H1 (cell line): ENCODE measurements around the gene ECPAS. TPM values are rescaled to one million over a fixed set of nuclear protein-coding genes. Genes with fewer than 3 reads are reported as not detected.

Source experiments
- CTCF ChIA-PET: fragments of 300-600 bp; sonication (Branson Sonifier 250); formaldehyde crosslinking; loops from one replicate; lab custom pipeline; 2021; ENCODE audit not compliant: partially characterized antibody; lab: Charles Lee
- POLR2A ChIA-PET: fragments of 300-600 bp; sonication (Branson Sonifier 250); formaldehyde crosslinking; loops from one replicate; lab custom pipeline; 2021; ENCODE audit warnings: inconsistent platforms; ENCODE audit not compliant: partially characterized antibody; lab: Charles Lee
- DNase-seq, 2 experiments: peaks; one replicate each; pipeline versions ENCODE4 v3.0.0 to v3.0.0-alpha.2; 2010 to 2022; ENCODE audit warnings: low spot score in 2 of 2, low read depth in 1 of 2, mixed read lengths in 1 of 2
- FAIRE-seq: peaks from 2 replicates; lab custom pipeline; 2011; peaks lifted over from hg19 to GRCh38; lab: Jason Lieb, UNC
- H2AFZ ChIP-seq: 2 replicates; pipeline ENCODE4 v1.8.1; 2012; ENCODE audit warnings: low read length, inconsistent platforms
- H2AK5ac ChIP-seq: 2 replicates; pipeline ENCODE4 v1.6.1; 2013; ENCODE audit warnings: low read depth, low read length
- H2BK120ac ChIP-seq: replicated peaks from 2 replicates; pipeline ENCODE3; 2013; ENCODE audit warnings: low read depth, low read length, inconsistent platforms
- H2BK12ac ChIP-seq: 2 replicates; pipeline ENCODE4 v1.6.1; 2013; ENCODE audit warnings: low read depth, low read length
- H2BK15ac ChIP-seq: 2 replicates; pipeline ENCODE4 v1.6.1; 2013; ENCODE audit warnings: low read length
- H2BK20ac ChIP-seq: 2 replicates; pipeline ENCODE4 v1.6.1; 2013; ENCODE audit warnings: low read length
- H2BK5ac ChIP-seq: 2 replicates; pipeline ENCODE4 v1.6.1; 2013; ENCODE audit warnings: low read depth, low read length
- H3K14ac ChIP-seq: 2 replicates; pipeline ENCODE4 v1.6.1; 2013; ENCODE audit warnings: inconsistent platforms; ENCODE audit not compliant: insufficient read length
- H3K18ac ChIP-seq: 2 replicates; pipeline ENCODE4 v1.6.1; 2013; ENCODE audit warnings: low read length; ENCODE audit errors: extremely low read depth
- H3K23ac ChIP-seq: 2 replicates; pipeline ENCODE4 v1.6.1; 2013; ENCODE audit warnings: inconsistent platforms; ENCODE audit not compliant: insufficient read length
- H3K23me2 ChIP-seq: 2 replicates; pipeline ENCODE4 v1.6.1; 2013; ENCODE audit warnings: low read depth, low read length
- H3K27ac ChIP-seq: 2 replicates; pipeline ENCODE4 v1.6.1; 2011; ENCODE audit warnings: low read depth, low read length, inconsistent platforms
- H3K27me3 ChIP-seq, 4 experiments: replicated peaks in 1 of 4; 1 replicate in 1 of 4; 2 replicates in 3 of 4; pipeline versions ENCODE4 v1.6.1 to v1.8.1; 2011 to 2013; ENCODE audit warnings: low read length in 3 of 4, mild to moderate bottlenecking in 3 of 4, inconsistent platforms in 2 of 4, mixed read lengths in 2 of 4, moderate library complexity in 1 of 4; ENCODE audit not compliant: control insufficient read depth in 3 of 4, insufficient read depth in 3 of 4; ENCODE audit errors: extremely low read depth in 1 of 4
- H3K36me3 ChIP-seq, 4 experiments: 2 replicates each; pipeline versions ENCODE4 v1.6.1 to v1.8.1; 2011 to 2013; ENCODE audit warnings: mild to moderate bottlenecking in 4 of 4, low read length in 3 of 4, moderate library complexity in 2 of 4, control low read depth in 1 of 4, inconsistent platforms in 1 of 4; ENCODE audit not compliant: insufficient read depth in 4 of 4, control insufficient read depth in 2 of 4
- H3K4ac ChIP-seq: replicated peaks from 2 replicates; pipeline ENCODE3; 2013; ENCODE audit warnings: low read length, low read depth, mixed read lengths, inconsistent platforms; ENCODE audit not compliant: insufficient read length
- H3K4me1 ChIP-seq, 4 experiments: replicated peaks in 1 of 4; 1 replicate in 1 of 4; 2 replicates in 3 of 4; pipeline versions ENCODE4 v1.6.1 to v1.8.1; 2011 to 2013; ENCODE audit warnings: low read length in 3 of 4, inconsistent platforms in 2 of 4, mixed read lengths in 1 of 4; ENCODE audit not compliant: insufficient read depth in 4 of 4, control insufficient read depth in 3 of 4
- H3K4me2 ChIP-seq, 2 experiments: 2 replicates each; pipeline versions ENCODE4 v1.6.1 to v1.8.1; 2011 to 2013; ENCODE audit warnings: low read depth in 2 of 2, low read length in 2 of 2, control low read depth in 1 of 2, inconsistent platforms in 1 of 2, mild to moderate bottlenecking in 1 of 2; ENCODE audit not compliant: insufficient read depth in 1 of 2
- H3K4me3 ChIP-seq, 4 experiments: fragments of 200-600, 300-600 bp in 1 of 4; sonication (generic), shearing (Covaris generic), sonication (Bioruptor Twin) in 1 of 4; 2 replicates each; pipeline versions ENCODE4 v1.5.1 to v1.8.1; 2011 to 2016; ENCODE audit warnings: low read length in 4 of 4, low read depth in 3 of 4, control low read depth in 2 of 4, inconsistent platforms in 2 of 4, mild to moderate bottlenecking in 2 of 4, mixed read lengths in 1 of 4, moderate library complexity in 1 of 4; ENCODE audit not compliant: insufficient read depth in 2 of 4; ENCODE audit errors: extremely low read depth in 1 of 4
- H3K56ac ChIP-seq: replicated peaks from 2 replicates; pipeline ENCODE3; 2013; ENCODE audit warnings: low read depth, mild to moderate bottlenecking, mixed read lengths, low read length, inconsistent platforms; ENCODE audit not compliant: insufficient read length
- H3K79me1 ChIP-seq: 2 replicates; pipeline ENCODE4 v1.6.1; 2013; ENCODE audit warnings: low read depth, low read length, control low read depth
- H3K79me2 ChIP-seq, 2 experiments: 2 replicates each; pipeline versions ENCODE4 v1.6.1 to v1.8.1; 2012 to 2013; ENCODE audit warnings: low read length in 2 of 2, mild to moderate bottlenecking in 2 of 2, inconsistent platforms in 1 of 2; ENCODE audit not compliant: insufficient read depth in 2 of 2, control insufficient read depth in 1 of 2
- H3K9ac ChIP-seq, 4 experiments: replicated peaks in 1 of 4; 1 replicate in 1 of 4; 2 replicates in 3 of 4; pipeline versions ENCODE4 v1.6.1 to v1.8.1; 2011 to 2013; ENCODE audit warnings: low read depth in 3 of 4, low read length in 3 of 4, control low read depth in 2 of 4, mild to moderate bottlenecking in 2 of 4, moderate library complexity in 2 of 4, inconsistent platforms in 1 of 4; ENCODE audit errors: extremely low read depth in 1 of 4
- H3K9me3 ChIP-seq, 2 experiments: 2 replicates each; pipeline versions ENCODE4 v1.6.1 to v1.8.1; 2012 to 2013; ENCODE audit warnings: mild to moderate bottlenecking in 2 of 2, moderate library complexity in 2 of 2, control low read depth in 1 of 2, inconsistent platforms in 1 of 2, low read depth in 1 of 2, low read length in 1 of 2, mixed read lengths in 1 of 2; ENCODE audit not compliant: insufficient read depth in 2 of 2
- H4K20me1 ChIP-seq, 2 experiments: replicated peaks in 1 of 2; 2 replicates each; pipeline versions ENCODE3 to v1.8.1; 2011 to 2013; ENCODE audit warnings: inconsistent platforms in 2 of 2, low read length in 2 of 2, mild to moderate bottlenecking in 1 of 2; ENCODE audit not compliant: insufficient read depth in 2 of 2, control insufficient read depth in 1 of 2
- H4K5ac ChIP-seq: 2 replicates; pipeline ENCODE4 v1.6.1; 2013; ENCODE audit warnings: low read length, low read depth, mixed read lengths, inconsistent platforms; ENCODE audit not compliant: insufficient read length
- H4K8ac ChIP-seq: 2 replicates; pipeline ENCODE4 v1.8.0; 2013; ENCODE audit warnings: mild to moderate bottlenecking, moderate library complexity, low read length, inconsistent platforms; ENCODE audit not compliant: insufficient read depth; ENCODE audit errors: extremely low read depth
- H4K91ac ChIP-seq: replicated peaks from 2 replicates; pipeline ENCODE3; 2013; ENCODE audit warnings: low read length, mixed read lengths, inconsistent platforms; ENCODE audit not compliant: insufficient read length
- CHD1 ChIP-seq: IDR thresholded peaks from 2 replicates; pipeline ENCODE4 v1.6.1; 2012; ENCODE audit warnings: low read depth, low read length, improper control_type of control experiment
- CHD2 ChIP-seq: IDR thresholded peaks from 2 replicates; pipeline ENCODE4 v1.6.1; 2012; ENCODE audit warnings: low read length, improper control_type of control experiment
- E2F6 ChIP-seq: IDR thresholded peaks from 2 replicates; pipeline ENCODE4 v1.6.1; 2012; ENCODE audit warnings: inconsistent platforms
- FOSL1 ChIP-seq: IDR thresholded peaks from 2 replicates; pipeline ENCODE4 v1.6.1; 2011; ENCODE audit warnings: mild to moderate bottlenecking, low read depth, low read length, moderate library complexity; ENCODE audit not compliant: insufficient read depth
- GTF2F1 ChIP-seq: IDR thresholded peaks from 2 replicates; pipeline ENCODE4 v1.6.1; 2012; ENCODE audit warnings: low read depth, low read length, improper control_type of control experiment, borderline replicate concordance
- HDAC6 ChIP-seq: IDR thresholded peaks from one replicate; pipeline ENCODE4 v1.7.1; 2012; ENCODE audit warnings: low read depth, mild to moderate bottlenecking, inconsistent platforms, low read length, moderate library complexity
- MAX ChIP-seq: IDR thresholded peaks from 2 replicates; pipeline ENCODE4 v1.6.1; 2012; ENCODE audit warnings: inconsistent platforms
- RXRA ChIP-seq: IDR thresholded peaks from 2 replicates; pipeline ENCODE4 v1.6.1; 2011; ENCODE audit warnings: low read depth, mild to moderate bottlenecking, low read length, moderate library complexity; ENCODE audit not compliant: insufficient read depth
- SIX5 ChIP-seq: IDR thresholded peaks from 2 replicates; pipeline ENCODE4 v1.6.1; 2011; ENCODE audit warnings: mild to moderate bottlenecking, low read depth, low read length
- USF2 ChIP-seq: IDR thresholded peaks from 2 replicates; pipeline ENCODE4 v1.6.1; 2011; ENCODE audit warnings: low read length, improper control_type of control experiment
- WGBS, 2 experiments: shearing (Covaris generic) in 1 of 2; methylation state at CpG; one replicate each; pipeline versions ENCODE4 v1.1.6 to v1.1.7; 2013 to 2015; ENCODE audit warnings: low lambda C conversion rate in 2 of 2, mixed read lengths in 2 of 2, inconsistent platforms in 1 of 2, low coverage in 1 of 2, missing lambda C conversion rate in 1 of 2; ENCODE audit not compliant: insufficient replicate concordance in 2 of 2, insufficient coverage in 1 of 2, insufficient read length in 1 of 2; ENCODE audit errors: extremely low coverage in 1 of 2, missing lambda C conversion rate in 1 of 2; 5-methylcytosine and 5-hydroxymethylcytosine counted together
- polyA plus RNA-seq, 7 experiments: library from polyadenylated mRNA; depleted of rRNA in 3 of 7; stranded (reverse) in 5 of 7; unstranded in 2 of 7; fragments of >200 nt in 5 of 7; fragments of 200-250 nt in 2 of 7; gene quantifications; 1 replicate in 5 of 7; 2 replicates in 1 of 7; 4 replicates in 1 of 7; pipeline versions ENCODE4 v1.2.1 to v1.2.3, GENCODE V29; 2011 to 2013; ENCODE audit warnings: missing spikeins in 2 of 7, mixed read lengths in 2 of 7
- total RNA-seq: library from RNA; stranded (reverse); fragmentation: NEBNext Ultra II Directional; extraction: Animal tissue kit (Norgen Biotek cat#: 25700); gene quantifications from 2 replicates; pipeline ENCODE4 v1.2.1, GENCODE V29; 2021

ECPAS gene
- total and polyA plus RNA-seq, 2 of the 8 experiments (the other 6 are each of a cell fraction or from before 2014, with no cell fraction given): 20.9 to 131 TPM

- Histone ChIP-seq H3K4me2 (no peak overlapping the region), H3K14ac (no peak overlapping the region), H3K18ac (0 out of 2 replicates have a peak overlapping the region, but pooled peaks have one; percentile 11), H3K27me3 (no peaks in the 10 kb centered on the region), H3K4me1 (peaks cover 3 to 7% (median 5%) of the 10 kb centered on the region in 4 experiments; a peak in 5 of 7 replicates), H3K4ac (no peak overlapping the region), H2BK15ac (no peak overlapping the region), H3K9ac (no peak overlapping the region), H3K79me2 (peaks cover 0 to 34% of the 10 kb centered on the region in 2 experiments; a peak in 3 of 4 replicates), H2BK20ac (no peak overlapping the region), H2AFZ (no peak overlapping the region), H4K20me1 (no peaks in the 10 kb centered on the region), H3K4me3 (no peak overlapping the region), H3K9me3 (peaks cover 18 to 27% of the 10 kb centered on the region in 2 experiments), H3K23me2 (no peaks in the 10 kb centered on the region; the same call in 1 of the 2 replicates), H3K36me3 (peaks cover 8 to 75% (median 52%) of the 10 kb centered on the region in 4 experiments), H2BK120ac (no peak overlapping the region), H4K5ac (no peak overlapping the region), H3K79me1 (0 out of 2 replicates have a peak, but pooled peaks cover 6% of the 10 kb centered on the region), H3K23ac (no peak overlapping the region), H3K56ac (no peak overlapping the region), H3K27ac (no peak overlapping the region), H2BK5ac (no peak overlapping the region; the same call in 1 of the 2 replicates), H4K8ac (no peak overlapping the region), H2AK5ac (no peak overlapping the region), H2BK12ac (no peak overlapping the region), H4K91ac (no peak overlapping the region)
- no peak for DNase-seq
- FAIRE-seq: no peak
- WGBS, 2 experiments: 92% methylated on average over 5 of the region's 5 CpGs; no CpG with 5 or more reads in 1 of the 2 experiments
- ChIA-PET POLR2A (interaction anchor here (0.6 to 6.3 kb wide), 7 partner anchors 9 to 95 kb away, joined by 3 to 53 read pairs (median 3); no protein-coding TSS in a partner anchor), CTCF (interaction anchor here (0.6 to 1.3 kb wide), 5 partner anchors 9 to 274 kb away, joined by 3 to 4 read pairs (median 3); partner anchors contain the start of gene ZNF483)
- TF ChIP-seq SIX5: no peak
- TF ChIP-seq CHD1: no peak
- TF ChIP-seq RXRA: no peak
- TF ChIP-seq FOSL1: no peak
- TF ChIP-seq GTF2F1: no peak
- no peak for TF ChIP-seq MAX
- TF ChIP-seq USF2: no peak
- TF ChIP-seq E2F6: no peak
- TF ChIP-seq CHD2: no peak
- TF ChIP-seq HDAC6: no peak
Measured at GRCh38 chr9:111533099-111533790, 49.1 kb upstream of the ECPAS start.
